Colonic mucosa (tissue), 4 donors: ENCODE results near the gene CFAP52. TPM values are rescaled to one million over a fixed set of nuclear protein-coding genes. Genes with fewer than 3 reads are reported as not detected.
"Not testable (repeated sequence)": the region's sequence is repeated elsewhere in the genome, so short reads cannot be mapped to it uniquely, and the experiment has no call there.

Source experiments
- DNase-seq: peaks from one replicate; pipeline ENCODE4 v3.0.0-alpha.2; 2020
- H3K27ac ChIP-seq: fragments of 200-600 bp; one replicate; pipeline ENCODE4 v1.8.0; 2021
- H3K27me3 ChIP-seq: fragments of 200-600 bp; one replicate; pipeline ENCODE4 v1.8.0; 2021
- H3K36me3 ChIP-seq: fragments of 200-600 bp; one replicate; pipeline ENCODE4 v1.8.0; 2021
- H3K4me1 ChIP-seq: fragments of 200-600 bp; one replicate; pipeline ENCODE4 v1.8.0; 2021; ENCODE audit warnings: mild to moderate bottlenecking
- H3K4me3 ChIP-seq: fragments of 200-600 bp; one replicate; pipeline ENCODE4 v1.8.0; 2021
- H3K9ac ChIP-seq, 2 donors: one replicate each; pipeline ENCODE4 v1.7.0; 2013; ENCODE audit warnings: control low read depth in 2 of 2, low read depth in 2 of 2, low read length in 2 of 2
- H3K9me3 ChIP-seq: fragments of 200-600 bp; one replicate; pipeline ENCODE4 v1.8.0; 2021
- intact Hi-C: fragments of 100-400 bp; cut with DNase I; formaldehyde crosslinking; loops from one replicate; pipeline ENCODE4 v1.14.1; 2022
- total RNA-seq, 2 donors: library from RNA; stranded (reverse); fragmentation: NEBNext Ultra II Directional in 1 of 2; extraction: Animal tissue kit (Norgen Biotek cat#: 25700) in 1 of 2; gene quantifications; one replicate each; pipeline ENCODE4 v1.2.1, GENCODE V29; 2021
- TF ChIP-seq, protein P1 (sequence below): fragments of 200-600 bp; IDR thresholded peaks from one replicate; pipeline ENCODE4 v1.8.0; 2022; ENCODE audit warnings: antibody characterized with exemption, mild to moderate bottlenecking
- donor health status: healthy.
- donor health status: DM: no; HTN: no; CAD: no.
- donor health status: DM: no; HTN: no; CAD: no.

CFAP52 gene
- total RNA-seq, 2 donors from 2014 or later: not detected

DNA sequence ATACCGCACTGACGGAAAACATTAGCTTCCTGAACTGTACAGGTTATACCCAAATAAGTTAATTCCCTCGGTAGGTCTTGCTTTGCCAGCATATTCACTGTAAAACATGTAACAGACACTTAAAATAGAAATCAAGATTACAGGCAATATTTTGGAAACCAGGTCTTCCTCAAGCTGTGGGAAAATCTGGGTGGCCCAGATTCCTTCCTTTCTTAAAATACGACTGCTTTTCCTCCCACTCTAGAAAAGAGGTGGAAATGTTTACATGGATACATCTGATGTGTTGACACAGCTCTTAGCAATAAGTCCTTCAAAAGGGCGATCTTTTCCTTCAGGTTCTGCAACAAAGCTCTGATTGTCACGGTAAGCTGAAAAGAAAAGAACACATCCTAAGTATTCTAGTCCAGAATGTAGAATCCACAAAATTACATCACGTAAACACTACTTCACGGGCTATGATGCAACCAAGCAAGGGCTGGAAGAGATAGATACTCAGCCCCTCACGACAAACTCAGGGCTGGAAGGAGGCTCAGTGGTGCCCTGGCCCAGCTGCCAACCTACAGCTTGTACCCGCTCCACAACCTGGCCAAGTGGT is 19.2 kb upstream of the CFAP52 start:
- Histone ChIP-seq H3K9ac (no peak overlapping the region), H3K27me3 (no peaks in the 10 kb centered on the region), H3K4me1 (no peaks in the 10 kb centered on the region), H3K36me3 (no peaks in the 10 kb centered on the region), H3K4me3 (no peak overlapping the region), H3K27ac (no peak overlapping the region), H3K9me3 (no peaks in the 10 kb centered on the region)
- DNase-seq: no peak
- intact Hi-C loops: no loop called here
- TF ChIP-seq, protein P1, sequence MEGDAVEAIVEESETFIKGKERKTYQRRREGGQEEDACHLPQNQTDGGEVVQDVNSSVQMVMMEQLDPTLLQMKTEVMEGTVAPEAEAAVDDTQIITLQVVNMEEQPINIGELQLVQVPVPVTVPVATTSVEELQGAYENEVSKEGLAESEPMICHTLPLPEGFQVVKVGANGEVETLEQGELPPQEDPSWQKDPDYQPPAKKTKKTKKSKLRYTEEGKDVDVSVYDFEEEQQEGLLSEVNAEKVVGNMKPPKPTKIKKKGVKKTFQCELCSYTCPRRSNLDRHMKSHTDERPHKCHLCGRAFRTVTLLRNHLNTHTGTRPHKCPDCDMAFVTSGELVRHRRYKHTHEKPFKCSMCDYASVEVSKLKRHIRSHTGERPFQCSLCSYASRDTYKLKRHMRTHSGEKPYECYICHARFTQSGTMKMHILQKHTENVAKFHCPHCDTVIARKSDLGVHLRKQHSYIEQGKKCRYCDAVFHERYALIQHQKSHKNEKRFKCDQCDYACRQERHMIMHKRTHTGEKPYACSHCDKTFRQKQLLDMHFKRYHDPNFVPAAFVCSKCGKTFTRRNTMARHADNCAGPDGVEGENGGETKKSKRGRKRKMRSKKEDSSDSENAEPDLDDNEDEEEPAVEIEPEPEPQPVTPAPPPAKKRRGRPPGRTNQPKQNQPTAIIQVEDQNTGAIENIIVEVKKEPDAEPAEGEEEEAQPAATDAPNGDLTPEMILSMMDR: no peak

DNA sequence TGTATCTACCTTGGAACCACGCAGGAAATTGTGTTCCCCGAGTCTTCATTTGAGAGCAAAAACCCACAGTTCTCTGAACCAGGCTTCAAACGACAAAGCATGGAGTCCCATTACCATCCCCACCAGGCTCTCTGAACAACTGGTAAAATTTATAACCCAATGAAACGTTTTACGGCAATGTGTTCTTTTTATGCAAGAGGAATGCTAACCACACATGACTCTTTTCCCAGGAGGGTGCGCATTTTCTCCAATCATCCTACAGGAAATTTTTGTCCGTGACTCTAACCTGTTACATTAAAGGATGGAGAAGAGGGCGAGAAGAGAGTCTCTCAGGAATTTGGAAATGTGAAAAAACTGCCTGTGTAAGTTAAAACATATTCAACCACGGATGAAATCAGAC is 18.6 kb upstream of the CFAP52 start:
- Histone ChIP-seq H3K9ac (no peak overlapping the region), H3K36me3 (no peaks in the 10 kb centered on the region), H3K9me3 (no peaks in the 10 kb centered on the region), H3K27me3 (no peaks in the 10 kb centered on the region), H3K4me1 (no peaks in the 10 kb centered on the region), H3K27ac (no peak overlapping the region), H3K4me3 (no peak overlapping the region)
- TF ChIP-seq, protein P1: no peak
- intact Hi-C loops: no loop called here
- DNase-seq: no peak

DNA sequence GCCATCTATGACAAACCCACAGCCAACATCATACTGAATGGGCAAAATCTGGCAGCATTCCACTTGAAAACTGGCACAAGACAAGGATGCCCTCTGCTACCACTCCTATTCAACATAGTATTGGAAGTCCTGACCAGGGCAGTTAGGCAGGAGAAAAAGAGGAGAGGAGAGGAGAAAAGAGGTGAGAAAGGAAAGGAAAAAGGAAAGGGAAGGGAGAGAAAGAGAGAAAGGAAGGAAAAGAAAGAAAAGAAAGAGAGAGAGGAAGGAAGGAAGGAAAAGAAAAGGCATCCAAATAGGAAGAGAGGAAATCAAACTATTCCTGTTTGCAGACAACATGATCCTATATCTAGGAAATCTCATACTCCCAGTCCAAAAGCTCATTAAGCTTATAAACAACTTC is 12.3 kb upstream of the CFAP52 start:
- no peaks in the 10 kb centered on the region for H3K27me3 ChIP-seq
- no peak overlapping the region for H3K4me3 ChIP-seq
- H3K4me1 ChIP-seq: no peaks in the 10 kb centered on the region
- no peak for DNase-seq
- no peak overlapping the region for H3K9ac ChIP-seq
- H3K27ac ChIP-seq: no peak overlapping the region
- intact Hi-C loops: no loop called here
- no peaks in the 10 kb centered on the region for H3K9me3 ChIP-seq
- no peaks in the 10 kb centered on the region for H3K36me3 ChIP-seq
- TF ChIP-seq, protein P1: no peak

DNA sequence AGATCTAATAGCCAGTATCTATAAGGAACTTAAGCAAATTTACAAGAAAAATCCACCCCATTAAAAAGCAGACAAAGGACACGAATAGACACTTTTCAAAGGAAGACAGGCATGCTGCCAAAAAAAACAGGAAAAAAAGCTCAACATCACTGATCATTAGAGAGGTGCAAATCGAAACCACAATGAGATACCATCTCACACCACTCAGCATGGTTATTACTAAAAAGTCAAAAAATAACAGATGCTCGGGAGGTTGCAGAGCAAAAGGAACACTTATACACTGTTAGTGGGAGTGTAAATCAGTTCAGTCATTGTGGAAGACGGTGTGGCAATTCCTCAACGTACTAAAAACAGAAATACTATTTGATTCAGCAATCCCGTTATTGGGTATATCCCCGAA is 10.4 kb upstream of the CFAP52 start:
- no peak overlapping the region for H3K9ac ChIP-seq
- intact Hi-C loops: no loop called here

DNA sequence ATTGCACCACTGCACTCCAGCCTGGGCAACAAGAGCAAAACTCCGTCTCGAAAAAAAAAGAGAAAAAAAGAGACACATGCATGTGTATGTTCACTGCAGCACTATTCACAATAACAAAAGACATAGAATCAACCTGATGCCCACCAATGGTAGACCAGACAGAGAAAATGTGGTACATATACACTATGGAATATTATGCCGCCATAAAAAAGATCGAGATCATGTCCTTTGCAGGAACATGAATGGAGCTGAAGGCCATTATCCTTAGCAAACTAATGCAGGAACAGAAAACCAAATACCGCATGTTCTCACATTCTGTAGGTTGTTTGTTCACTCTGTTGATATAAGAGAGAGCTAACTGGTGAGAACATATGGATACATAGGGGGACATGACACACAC is 9.7 kb upstream of the CFAP52 start:
- H3K9ac ChIP-seq, H3K4me1 ChIP-seq, H3K9me3 ChIP-seq, DNase-seq, H3K27me3 ChIP-seq, H3K27ac ChIP-seq, H3K36me3 ChIP-seq, intact Hi-C loops, H3K4me3 ChIP-seq: not testable (repeated sequence)

More for the DNA sequence above, 10.4 kb upstream of the CFAP52 start:
- Histone ChIP-seq H3K27ac (no peak overlapping the region), H3K27me3 (no peaks in the 10 kb centered on the region), H3K4me3 (no peak overlapping the region), H3K36me3 (no peaks in the 10 kb centered on the region), H3K9me3 (no peaks in the 10 kb centered on the region), H3K4me1 (no peaks in the 10 kb centered on the region)
- DNase-seq: no peak
- TF ChIP-seq, protein P1: no peak

DNA sequence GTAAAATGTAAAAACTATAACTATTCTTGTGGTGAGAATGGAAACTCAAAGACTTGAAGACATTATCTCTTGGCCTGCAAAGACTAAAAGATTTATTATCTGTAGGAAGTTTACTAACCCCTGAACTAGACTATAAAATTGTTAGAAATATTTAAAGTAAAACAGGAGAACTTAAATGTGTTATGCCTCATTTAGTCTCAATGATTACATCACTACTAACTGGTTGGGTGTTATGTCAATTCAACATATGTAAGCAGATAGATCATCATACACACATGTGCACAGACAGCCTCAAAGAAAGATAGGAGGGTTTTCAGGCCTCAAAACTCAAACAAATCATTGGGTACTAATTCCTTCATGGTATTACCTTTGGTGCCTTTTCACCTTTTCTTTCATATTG is 8.4 kb upstream of the CFAP52 start:
- intact Hi-C loops: no loop called here
- Histone ChIP-seq H3K36me3 (no peaks in the 10 kb centered on the region), H3K27ac (no peak overlapping the region), H3K27me3 (no peaks in the 10 kb centered on the region), H3K9me3 (no peaks in the 10 kb centered on the region), H3K9ac (no peak overlapping the region), H3K4me3 (no peak overlapping the region), H3K4me1 (no peaks in the 10 kb centered on the region)
- TF ChIP-seq, protein P1: no peak
- DNase-seq: no peak
